CD4-positive, alpha-beta T cell (primary cell): ENCODE results near the gene RXFP3. TPM values are rescaled to one million over a fixed set of nuclear protein-coding genes. Genes with fewer than 3 reads are reported as not detected.

Source experiments
- ATAC-seq: fragments of 200-7000 bp; cut with Tn5 transposase; one replicate; pipeline ENCODE4 v1.10.0; 2022; ENCODE audit warnings: mild to moderate bottlenecking; ENCODE audit not compliant: poor library complexity
- CTCF ChIA-PET: fragments of 350-600 bp; sonication (Branson Sonifier 250); formaldehyde crosslinking; loops from one replicate; lab custom pipeline; 2021; ENCODE audit warnings: antibody characterized with exemption, inconsistent platforms; lab: Charles Lee
- POLR2A ChIA-PET: fragments of 350-600 bp; sonication (Branson Sonifier 250); formaldehyde crosslinking; loops from one replicate; lab custom pipeline; 2021; ENCODE audit warnings: antibody characterized with exemption, inconsistent platforms; lab: Charles Lee
- DNase-seq, 14 experiments: peaks; one replicate each; pipeline ENCODE4 v3.0.0-alpha.2; 2013 to 2020; ENCODE audit warnings: mixed read lengths in 2 of 14
- H3K27ac ChIP-seq, 2 donors: one replicate each; pipeline versions ENCODE4 v1.5.1 to v1.7.0; 2013; ENCODE audit warnings: low read length in 2 of 2, low read depth in 1 of 2, mild to moderate bottlenecking in 1 of 2
- H3K27me3 ChIP-seq, 2 experiments: 1 replicate in 1 of 2; 2 replicates in 1 of 2; pipeline versions ENCODE4 v1.6.1 to v1.7.0; 2013; ENCODE audit warnings: low read length in 2 of 2, control low read depth in 1 of 2, mild to moderate bottlenecking in 1 of 2, moderate library complexity in 1 of 2; ENCODE audit not compliant: insufficient read depth in 2 of 2, control insufficient read depth in 1 of 2
- H3K36me3 ChIP-seq: one replicate; pipeline ENCODE4 v1.6.1; 2013; ENCODE audit warnings: low read length, control low read depth; ENCODE audit not compliant: insufficient read depth
- H3K4me1 ChIP-seq: one replicate; pipeline ENCODE4 v1.6.1; 2013; ENCODE audit warnings: low read length, control low read depth; ENCODE audit not compliant: insufficient read depth
- H3K4me3 ChIP-seq: one replicate; pipeline ENCODE4 v1.5.1; 2013; ENCODE audit warnings: mild to moderate bottlenecking, low read length, moderate library complexity
- H3K9me3 ChIP-seq, 2 experiments: 1 replicate in 1 of 2; 2 replicates in 1 of 2; pipeline versions ENCODE4 v1.6.1 to v1.7.0; 2013; ENCODE audit warnings: low read length in 2 of 2, mild to moderate bottlenecking in 2 of 2, control low read depth in 1 of 2, moderate library complexity in 1 of 2; ENCODE audit not compliant: control insufficient read depth in 1 of 2, insufficient read depth in 1 of 2
- H3K27ac Mint-ChIP-seq: one replicate; pipeline ENCODE4 v1.8.0; 2020; ENCODE audit warnings: mixed read lengths
- H3K27me3 Mint-ChIP-seq: one replicate; pipeline ENCODE4 v1.8.0; 2021; ENCODE audit warnings: mixed read lengths
- H3K36me3 Mint-ChIP-seq: one replicate; pipeline ENCODE4 v1.8.0; 2021; ENCODE audit warnings: low read depth, mixed read lengths
- H3K4me1 Mint-ChIP-seq: one replicate; pipeline ENCODE4 v1.8.0; 2021; ENCODE audit warnings: low read depth, mixed read lengths
- H3K4me3 Mint-ChIP-seq: one replicate; pipeline ENCODE4 v1.8.0; 2020; ENCODE audit warnings: mild to moderate bottlenecking, mixed read lengths
- H3K9me3 Mint-ChIP-seq: one replicate; pipeline ENCODE4 v1.8.0; 2020; ENCODE audit warnings: mixed read lengths
- CTCF ChIP-seq: fragments of 200-600 bp; IDR thresholded peaks from one replicate; pipeline ENCODE4 v1.8.0; 2022; ENCODE audit warnings: antibody characterized with exemption, mild to moderate bottlenecking
- intact Hi-C, 2 experiments: fragments of 100-400 bp; cut with DNase I in 1 of 2; cut with micrococcal nuclease in 1 of 2; formaldehyde crosslinking; loops; one replicate each; pipeline versions ENCODE4 v1.15.1 to v1.9.0; 2023 to 2025; cut with DNase I, micrococcal nuclease
- total RNA-seq, 174 experiments: library from RNA in 2 of 174; stranded (reverse) in 2 of 174; gene quantifications; one replicate each; pipeline ENCODE4 v1.2.3 and lab custom pipeline; 2021 to 2026

RXFP3 gene
- total RNA-seq, 2 experiments from 2014 or later = not detected

- Histone ChIP-seq H3K4me3 (no peak overlapping the region), H3K9me3 (peaks cover 0 to 6% of the 10 kb centered on the region in 2 experiments), H3K27ac (no peak overlapping the region), H3K4me1 (no peaks in the 10 kb centered on the region), H3K36me3 (no peaks in the 10 kb centered on the region), H3K27me3 (peaks cover 23 to 46% of the 10 kb centered on the region in 2 experiments)
- no peaks in the 10 kb centered on the region for H3K36me3 Mint-ChIP-seq
- H3K27ac Mint-ChIP-seq = no peak overlapping the region
- peaks cover 8% of the 10 kb centered on the region for H3K4me1 Mint-ChIP-seq
- H3K27me3 Mint-ChIP-seq = peaks cover 61% of the 10 kb centered on the region
- CTCF ChIA-PET = no interaction called here
- no peaks in the 10 kb centered on the region for H3K9me3 Mint-ChIP-seq
- no peak for TF ChIP-seq CTCF
- POLR2A ChIA-PET = no interaction called here
- intact Hi-C loops = no loop called here
- H3K4me3 Mint-ChIP-seq = no peak overlapping the region
- ATAC-seq (no peak), DNase-seq (no peak)
Measured at GRCh38 chr5:33890131-33891032, 45.8 kb upstream of the RXFP3 start.

GRCh38 chr5:33891446-33891787 is 44.8 kb upstream of the RXFP3 start:
- Mint-ChIP-seq H3K36me3 (no peaks in the 10 kb centered on the region), H3K4me3 (no peak overlapping the region), H3K9me3 (peaks cover under 1% of the 10 kb centered on the region), H3K4me1 (peaks cover 8% of the 10 kb centered on the region), H3K27me3 (peaks cover 67% of the 10 kb centered on the region), H3K27ac (no peak overlapping the region)
- DNase-seq (no peak), ATAC-seq (no peak)
- Histone ChIP-seq H3K9me3 (peaks cover 0 to 6% of the 10 kb centered on the region in 2 experiments), H3K36me3 (no peaks in the 10 kb centered on the region), H3K4me1 (no peaks in the 10 kb centered on the region), H3K27ac (no peak overlapping the region), H3K4me3 (no peak overlapping the region), H3K27me3 (peaks cover 23 to 48% of the 10 kb centered on the region in 2 experiments)
- ChIA-PET POLR2A (interaction anchor here (0.5 kb wide), 1 partner anchor 536 kb away, joined by 3 read pairs; no protein-coding TSS in a partner anchor), CTCF (no interaction called here)
- no peak for TF ChIP-seq CTCF
- intact Hi-C loops = no loop called here

- no peak for TF ChIP-seq CTCF
- Mint-ChIP-seq H3K9me3 (peaks cover 2% of the 10 kb centered on the region), H3K27ac (no peak within 1 kb of the TSS), H3K4me3 (no peak within 1 kb of the TSS), H3K36me3 (no peaks in the 10 kb centered on the region), H3K4me1 (peaks cover 8% of the 10 kb centered on the region), H3K27me3 (peaks cover 72% of the 10 kb centered on the region)
- intact Hi-C loops = no loop called here
- Histone ChIP-seq H3K4me1 (no peaks in the 10 kb centered on the region), H3K4me3 (no peak within 1 kb of the TSS), H3K36me3 (no peaks in the 10 kb centered on the region), H3K27ac (no peak within 1 kb of the TSS), H3K9me3 (peaks cover 0 to 6% of the 10 kb centered on the region in 2 experiments), H3K27me3 (peaks cover 23 to 53% of the 10 kb centered on the region in 2 experiments)
- ChIA-PET POLR2A (interaction anchor here (0.5 kb wide), 1 partner anchor 537 kb away, joined by 3 read pairs; no protein-coding TSS in a partner anchor), CTCF (no interaction called here)
- DNase-seq (no peak), ATAC-seq (no peak)
Measured at GRCh38 chr5:33891788-33892619, 44.2 kb upstream of the RXFP3 start, which contains the start of gene ADAMTS12. TSS of gene ADAMTS12 (minus strand) at chr5:33891990. CDS start at chr5:33891856, 134 bp downstream.
